ENCODE results near the gene DSTN. TPM values are rescaled to one million over a fixed set of nuclear protein-coding genes. Genes with fewer than 3 reads are reported as not detected.

The DSTN gene
- total RNA-seq, 1 donor from 2014 or later: 67.9 TPM

DNA sequence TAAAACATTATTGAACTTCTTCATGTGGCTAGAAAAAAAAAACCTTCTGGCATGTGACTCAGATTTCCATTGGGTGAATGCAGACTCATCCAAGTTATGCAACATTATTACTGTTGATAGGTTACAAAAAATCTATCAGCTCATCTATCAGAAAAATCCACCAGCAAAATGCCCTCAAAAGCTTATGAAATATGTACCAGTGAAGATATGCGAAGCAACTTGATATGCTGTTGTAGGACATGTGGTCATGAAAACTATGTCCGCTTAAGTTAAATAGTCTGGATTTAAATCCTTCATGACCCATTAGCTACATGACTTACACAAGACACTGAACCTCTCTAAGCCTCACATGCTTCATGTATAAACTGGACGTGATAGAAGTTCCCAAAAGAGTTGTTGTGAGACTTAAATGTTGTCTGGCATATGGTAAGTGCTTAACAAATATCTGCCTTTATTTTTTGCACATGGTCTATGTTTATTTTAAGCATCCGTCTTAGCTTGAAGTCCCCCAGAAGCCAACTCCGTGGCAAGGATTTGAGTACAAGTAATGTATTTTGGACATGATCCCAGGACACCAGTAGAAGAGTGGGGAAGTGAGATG, 26.2 kb upstream of the DSTN start:
- intact Hi-C loops (cut with micrococcal nuclease): no loop called here

DNA sequence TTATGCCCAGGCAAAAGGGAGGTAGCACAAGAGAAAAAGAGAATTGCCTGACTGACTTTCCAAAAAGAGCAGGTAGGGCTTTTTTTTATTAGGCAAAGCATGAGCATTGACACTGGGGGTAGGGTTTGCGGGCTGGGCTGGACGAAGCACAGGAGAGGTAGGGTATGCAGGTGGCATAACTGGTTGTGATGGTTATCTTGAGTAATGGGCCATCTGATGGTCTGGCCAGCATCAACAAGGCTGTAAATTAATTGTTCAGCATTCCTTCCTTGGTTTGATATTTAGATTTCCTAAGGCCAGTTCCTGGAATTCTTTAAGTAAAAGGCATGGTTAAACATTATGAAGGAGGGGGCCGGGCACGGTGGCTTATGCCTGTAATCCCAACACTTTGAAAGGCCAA, 24.7 kb upstream of the DSTN start:
- intact Hi-C loops (cut with micrococcal nuclease): no loop called here

DNA sequence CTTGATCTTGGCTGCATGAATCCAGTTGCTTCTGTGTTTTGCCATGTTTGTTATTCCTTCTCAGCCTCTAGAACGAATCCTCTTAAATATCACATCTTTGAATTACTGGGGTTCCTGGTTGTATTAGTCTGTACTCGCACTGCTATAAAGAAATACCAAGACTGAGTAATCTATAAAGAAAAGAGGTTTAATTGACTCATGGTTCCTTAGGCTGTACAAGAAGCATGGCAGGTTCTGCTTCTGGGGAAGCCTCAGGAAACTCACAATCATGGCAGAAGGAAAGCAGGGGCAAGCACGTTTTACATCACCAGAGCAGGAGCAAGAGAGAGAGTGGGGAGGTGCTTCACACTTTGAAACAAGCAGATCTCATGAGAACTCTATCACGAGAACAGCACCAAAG, 20.7 kb upstream of the DSTN start:
- intact Hi-C loops (cut with micrococcal nuclease): no loop called here

DNA sequence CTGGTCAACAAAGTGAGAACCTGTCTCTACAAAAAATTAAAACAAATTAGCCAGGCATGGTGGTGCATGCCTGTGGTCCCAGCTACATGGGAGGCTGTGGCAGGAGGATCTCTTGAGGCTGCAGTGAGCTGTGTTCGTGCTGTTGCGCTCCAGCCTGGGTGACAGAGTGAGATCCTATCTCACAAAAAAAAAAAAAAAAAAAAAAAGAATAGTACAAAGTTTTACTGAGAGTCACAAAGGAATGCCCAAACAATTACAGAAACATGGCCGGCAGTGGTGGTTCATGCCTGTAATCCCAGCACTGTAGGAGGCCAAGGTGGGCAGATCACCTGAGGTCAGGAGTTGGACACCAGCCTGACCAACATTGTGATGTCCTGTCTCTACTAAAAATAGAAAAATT, 14.8 kb upstream of the DSTN start:
- intact Hi-C loops (cut with micrococcal nuclease): no loop called here

DNA sequence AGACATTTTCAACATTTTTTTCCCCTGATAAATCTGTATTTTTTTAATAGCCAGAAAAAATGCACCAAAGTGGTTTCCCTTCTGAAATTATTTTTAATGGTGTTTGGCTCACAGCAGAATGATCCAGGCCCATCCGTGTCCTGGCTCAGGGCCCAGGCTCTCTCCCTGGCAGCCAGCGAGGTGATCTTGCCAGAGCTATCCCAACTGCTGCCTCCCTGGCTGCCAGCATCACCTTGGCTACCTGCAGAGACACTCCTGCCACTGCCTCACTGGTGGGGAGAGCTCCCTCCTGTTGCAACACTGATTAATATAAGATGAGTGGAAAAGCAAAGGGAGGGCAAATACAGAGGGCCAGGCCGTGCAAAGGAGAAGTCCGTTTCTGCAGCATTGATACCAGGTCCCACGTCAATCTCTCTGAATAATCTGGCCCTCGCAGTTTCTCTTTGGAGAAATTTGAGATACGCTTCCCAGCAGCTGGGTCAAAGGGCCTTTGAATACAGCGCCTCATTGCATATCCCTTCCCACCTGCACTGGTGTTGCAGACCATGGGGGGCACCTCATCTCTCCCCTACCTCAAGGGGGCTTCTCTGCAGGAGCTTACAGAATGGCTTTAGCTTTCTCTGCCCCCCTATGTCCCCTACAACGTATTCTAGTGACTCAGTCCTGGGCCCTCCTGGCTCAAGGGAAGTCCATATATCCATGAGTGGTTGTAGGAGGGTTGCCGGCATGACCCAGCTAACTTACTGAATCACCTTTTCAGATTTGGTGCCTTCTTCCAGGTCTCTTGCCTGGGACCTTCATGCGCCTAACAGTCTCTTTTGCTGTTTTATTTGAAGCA, 12.8 kb upstream of the DSTN start:
- intact Hi-C loops (cut with micrococcal nuclease): no loop called here

DNA sequence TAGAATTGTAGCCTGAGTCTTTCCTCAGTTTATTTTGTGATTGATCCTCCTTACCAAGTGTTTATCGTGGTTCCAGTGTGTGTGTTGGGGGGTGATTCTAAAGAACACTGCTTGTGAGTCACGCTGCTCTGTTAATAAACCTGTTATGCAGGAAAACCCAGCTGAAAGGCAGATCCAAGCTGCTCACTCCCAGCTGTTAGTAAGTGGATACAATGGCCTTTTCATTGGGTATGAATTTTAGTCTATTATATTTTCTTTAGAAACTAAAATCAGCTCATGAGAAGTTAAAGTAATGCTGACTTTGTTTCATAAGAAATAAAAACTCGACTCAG, 12.2 kb upstream of the DSTN start:
- intact Hi-C loops (cut with micrococcal nuclease): no loop called here

DNA sequence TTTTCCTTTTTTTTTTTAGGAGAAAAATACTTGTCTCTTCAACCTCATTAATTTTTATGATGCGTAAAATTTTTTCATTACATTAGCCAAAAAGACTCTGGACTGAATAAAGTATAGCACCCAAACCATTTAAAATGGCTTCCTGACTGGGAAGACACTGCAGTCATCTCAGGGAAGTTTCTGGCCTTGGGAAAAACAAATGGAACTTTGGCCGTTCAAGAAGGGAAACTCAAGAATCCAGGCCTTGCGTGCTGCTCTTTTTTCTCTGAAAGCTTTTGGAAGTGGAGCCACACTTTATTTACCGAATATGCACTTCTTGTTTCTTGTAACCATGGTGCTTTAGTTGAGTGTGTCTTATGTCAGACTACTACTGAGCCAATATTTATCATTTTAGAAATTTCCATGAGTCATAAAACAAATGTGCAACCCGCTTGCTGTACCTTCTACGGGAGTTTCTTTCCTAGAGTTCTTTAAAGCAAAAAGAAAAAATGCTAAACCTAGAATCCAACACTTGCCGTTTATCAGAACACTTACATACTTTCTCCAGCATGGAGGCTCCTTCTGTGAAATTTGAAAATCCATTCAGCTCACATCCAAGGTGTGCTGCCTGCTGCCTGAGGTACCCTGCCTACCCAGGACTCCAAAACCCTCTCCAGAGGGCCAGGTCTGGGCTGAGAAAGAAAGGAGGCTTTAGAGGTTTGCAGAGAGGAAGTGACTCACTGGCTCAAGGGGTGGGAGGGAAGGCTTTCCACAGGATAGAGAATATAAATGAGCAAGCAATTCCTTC, 11.5 kb upstream of the DSTN start:
- intact Hi-C loops (cut with micrococcal nuclease): no loop called here

DNA sequence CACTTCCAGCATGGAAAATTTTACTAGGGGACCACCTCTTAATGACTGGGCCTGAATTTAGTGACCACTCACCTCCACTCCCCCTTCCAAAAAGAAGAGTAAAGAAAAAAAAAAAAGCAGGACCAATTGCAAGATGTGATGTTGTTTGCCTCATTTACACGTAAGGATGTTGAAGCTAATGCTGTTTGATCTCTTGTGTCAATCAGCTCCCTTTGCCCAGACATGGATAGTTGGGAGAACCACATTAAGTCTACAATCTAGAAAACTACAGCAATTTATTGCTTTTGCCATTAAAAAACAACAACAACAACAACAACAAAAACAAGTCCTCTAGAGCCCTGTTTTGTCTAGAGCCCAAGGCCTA, 11.0 kb upstream of the DSTN start:
- intact Hi-C loops (cut with micrococcal nuclease): no loop called here

DNA sequence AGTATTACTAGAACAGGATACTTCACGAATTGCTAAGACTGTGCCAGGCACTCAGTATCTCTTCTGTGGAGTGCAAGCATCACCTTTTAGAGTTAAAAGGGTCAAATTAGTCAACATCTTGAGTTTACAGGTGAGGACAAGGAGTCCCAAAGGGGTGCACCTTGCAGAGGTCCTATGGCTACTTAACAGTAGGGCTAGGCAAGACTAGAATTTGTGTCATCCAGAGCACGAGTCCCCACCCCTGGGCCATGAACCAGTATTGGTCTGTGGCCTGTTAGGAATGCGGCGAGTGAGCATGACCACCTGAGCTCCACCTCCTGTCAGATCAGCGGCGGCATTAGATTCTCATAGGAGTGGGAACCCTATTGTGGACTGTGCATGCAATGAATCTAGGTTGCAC, 10.5 kb upstream of the DSTN start:
- intact Hi-C loops (cut with micrococcal nuclease): no loop called here

DNA sequence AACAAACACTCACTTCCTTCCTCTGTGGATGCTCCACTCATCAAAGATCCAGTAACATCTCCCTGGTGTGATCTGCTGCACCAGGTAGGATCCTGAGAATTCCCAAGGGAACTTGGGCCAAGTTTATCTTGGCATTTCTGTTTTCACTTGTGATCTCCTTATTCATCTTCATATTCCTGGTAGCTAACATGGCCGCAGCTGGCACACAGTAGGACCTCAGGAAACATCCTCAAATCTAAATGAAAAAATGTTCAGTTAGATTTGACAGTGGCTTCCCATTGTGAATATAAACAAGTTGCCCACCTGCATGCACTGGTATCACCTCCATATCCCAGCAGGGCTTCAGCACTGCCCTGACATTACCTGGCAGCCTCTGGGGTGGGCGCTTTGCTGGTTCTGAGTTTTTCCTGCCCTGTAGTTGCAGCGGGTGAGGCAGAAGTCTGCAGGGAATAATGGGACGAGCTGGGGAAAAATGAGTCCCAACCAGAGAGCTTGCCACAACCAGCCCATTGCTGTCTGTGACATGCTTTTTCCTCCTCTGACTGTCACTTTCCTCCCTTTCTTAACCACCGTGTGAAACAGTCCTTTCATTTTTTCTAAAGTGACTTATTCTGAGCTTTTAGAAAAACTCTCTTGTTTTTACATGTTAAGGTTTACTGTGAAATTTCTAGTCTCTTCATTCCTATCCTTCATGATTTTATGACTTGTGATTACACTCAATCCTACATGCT, 9.4 kb upstream of the DSTN start:
- intact Hi-C loops (cut with micrococcal nuclease): no loop called here

DNA sequence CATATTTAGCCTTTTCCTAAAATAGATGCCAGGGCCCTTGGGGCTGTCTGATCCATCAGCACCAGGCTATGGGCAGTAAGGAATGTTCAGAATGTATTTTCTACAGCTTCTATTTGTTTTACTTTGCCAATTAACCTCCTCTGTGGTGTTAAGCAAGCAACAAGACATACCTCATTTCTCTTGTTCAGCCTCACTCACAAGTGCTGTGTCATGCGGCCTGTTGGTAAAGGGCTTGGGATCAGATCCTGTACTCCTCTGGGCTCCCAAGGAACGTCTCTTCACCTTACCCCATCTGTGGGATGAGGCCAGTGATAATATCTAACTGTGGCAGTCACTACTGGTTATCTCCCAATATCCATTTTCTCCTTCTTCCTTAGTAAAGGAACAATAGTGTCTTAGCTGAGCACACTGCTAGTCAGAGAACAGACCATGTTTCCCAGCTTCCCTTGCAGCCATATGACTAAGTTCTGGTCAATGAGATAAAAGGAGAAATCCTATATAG, 7.0 kb upstream of the DSTN start:
- intact Hi-C loops (cut with micrococcal nuclease): no loop called here

DNA sequence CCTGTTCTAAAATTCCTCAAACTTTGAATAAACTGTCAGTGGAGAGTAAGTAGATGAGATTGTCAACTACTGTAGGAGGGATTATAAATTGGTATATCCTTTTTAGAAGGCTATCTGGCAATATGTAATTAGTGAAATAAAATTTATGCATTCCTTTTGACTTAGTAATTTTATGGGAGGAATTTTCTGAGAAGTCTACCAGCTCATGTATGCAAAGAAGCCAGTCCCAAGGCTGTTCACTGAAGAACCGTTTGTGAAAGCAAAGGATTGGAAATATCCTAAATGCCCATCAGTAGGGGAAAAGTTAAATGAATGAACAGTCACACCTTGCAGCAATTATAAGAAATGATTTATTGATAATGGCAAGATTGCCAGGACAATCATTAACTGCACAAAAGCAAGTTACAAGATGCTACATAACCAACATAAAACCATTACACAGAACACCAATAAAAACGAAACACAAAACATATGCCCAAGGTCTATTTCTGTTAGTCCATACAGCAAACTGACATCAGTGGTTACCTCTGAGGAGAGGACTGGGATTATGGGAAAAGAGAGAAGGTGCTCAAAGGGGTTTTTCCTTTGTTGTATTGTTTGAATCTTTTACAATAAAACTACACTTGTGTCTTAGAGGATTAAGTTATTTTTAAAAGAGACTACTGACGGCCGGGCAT, 4.6 kb upstream of the DSTN start:
- intact Hi-C loops (cut with micrococcal nuclease): no loop called here

DNA sequence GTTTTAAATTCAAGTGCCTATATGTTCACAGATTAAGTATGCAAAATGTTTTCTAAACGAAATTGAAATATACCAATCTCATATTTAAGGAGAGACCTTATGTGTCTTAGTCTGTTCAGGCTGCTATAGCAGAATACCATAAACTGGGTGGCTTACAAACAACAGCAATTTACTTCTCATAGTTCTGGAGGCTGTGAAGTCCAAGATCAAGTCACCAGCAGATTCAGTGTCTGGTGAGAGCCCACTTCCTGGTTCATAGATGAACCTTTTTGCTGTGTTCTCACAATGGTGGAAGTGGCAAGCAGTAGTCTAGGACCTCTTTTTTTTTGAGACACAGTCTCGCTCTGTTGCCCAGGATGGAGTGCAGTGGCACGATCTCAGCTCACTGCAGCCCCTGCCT, 3.5 kb upstream of the DSTN start:
- intact Hi-C loops (cut with micrococcal nuclease): no loop called here

DNA sequence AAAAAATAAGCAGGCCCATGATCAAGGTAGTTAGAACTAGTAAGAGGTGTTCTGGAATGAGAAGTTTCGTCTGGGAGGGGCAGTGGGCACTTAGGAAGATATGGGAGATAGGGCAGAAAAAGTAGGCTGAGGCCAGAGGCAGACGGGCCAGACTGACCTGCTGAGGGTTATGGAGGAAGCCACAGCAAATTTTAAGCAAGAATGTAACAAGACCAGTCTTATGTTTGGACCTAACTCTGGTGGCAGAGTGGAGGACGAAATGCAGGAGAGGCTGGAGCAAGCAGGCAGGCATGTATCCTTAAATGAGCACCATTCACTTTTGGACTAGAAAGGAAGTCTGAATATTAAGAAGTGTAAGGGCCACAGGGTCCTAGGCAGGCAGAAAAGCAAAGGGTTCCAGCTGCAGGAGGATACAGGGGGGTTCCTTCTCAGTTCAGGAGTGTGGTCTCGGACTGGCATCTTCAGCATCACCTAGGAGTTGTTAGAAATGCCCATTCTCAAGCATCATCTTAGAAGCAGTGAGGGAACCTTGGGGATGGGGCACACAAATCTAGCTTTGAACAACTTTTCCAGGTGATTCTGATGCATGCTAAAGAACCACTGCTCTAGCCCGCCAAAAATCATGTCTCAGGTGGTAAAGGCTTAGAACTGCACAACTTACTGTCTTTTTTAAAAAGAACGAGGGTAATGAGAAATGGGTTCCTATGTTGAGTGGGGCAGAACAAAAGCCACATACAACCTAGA, 1.7 kb upstream of the DSTN start:
- intact Hi-C loops (cut with micrococcal nuclease): no loop called here

DNA sequence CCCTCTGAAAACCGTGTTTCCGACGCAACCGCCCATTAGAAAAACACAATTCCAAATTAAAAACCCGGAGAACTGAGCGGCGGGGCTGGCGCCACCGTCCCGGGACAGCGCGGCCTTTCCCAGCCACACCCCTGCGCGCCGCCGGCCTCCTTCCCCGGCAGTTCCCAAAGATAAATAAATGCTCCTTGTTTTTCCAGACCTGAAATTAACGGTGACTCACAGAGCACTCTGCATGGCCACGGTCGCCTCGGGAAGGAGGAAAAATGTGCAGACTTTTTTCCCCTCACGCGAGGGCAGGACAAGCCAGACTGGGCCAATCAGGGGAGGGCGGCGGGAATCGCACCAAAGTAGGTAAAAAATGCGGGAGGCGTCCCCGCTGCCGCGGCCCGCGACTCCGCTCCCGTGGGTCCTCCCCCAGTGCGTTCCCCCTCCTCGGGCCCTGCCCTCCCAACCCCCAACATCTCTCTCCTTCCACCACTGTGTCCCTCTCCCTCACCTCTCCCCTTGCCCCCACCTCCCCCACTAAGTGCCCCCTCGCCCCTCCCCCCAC, 828 bp upstream of the DSTN start:
- intact Hi-C loops (cut with micrococcal nuclease): loop anchor here (1.0 kb wide), 2 partner anchors 113 to 400 kb away; partner anchors contain the start of genes MGME1 and RRBP1

DNA sequence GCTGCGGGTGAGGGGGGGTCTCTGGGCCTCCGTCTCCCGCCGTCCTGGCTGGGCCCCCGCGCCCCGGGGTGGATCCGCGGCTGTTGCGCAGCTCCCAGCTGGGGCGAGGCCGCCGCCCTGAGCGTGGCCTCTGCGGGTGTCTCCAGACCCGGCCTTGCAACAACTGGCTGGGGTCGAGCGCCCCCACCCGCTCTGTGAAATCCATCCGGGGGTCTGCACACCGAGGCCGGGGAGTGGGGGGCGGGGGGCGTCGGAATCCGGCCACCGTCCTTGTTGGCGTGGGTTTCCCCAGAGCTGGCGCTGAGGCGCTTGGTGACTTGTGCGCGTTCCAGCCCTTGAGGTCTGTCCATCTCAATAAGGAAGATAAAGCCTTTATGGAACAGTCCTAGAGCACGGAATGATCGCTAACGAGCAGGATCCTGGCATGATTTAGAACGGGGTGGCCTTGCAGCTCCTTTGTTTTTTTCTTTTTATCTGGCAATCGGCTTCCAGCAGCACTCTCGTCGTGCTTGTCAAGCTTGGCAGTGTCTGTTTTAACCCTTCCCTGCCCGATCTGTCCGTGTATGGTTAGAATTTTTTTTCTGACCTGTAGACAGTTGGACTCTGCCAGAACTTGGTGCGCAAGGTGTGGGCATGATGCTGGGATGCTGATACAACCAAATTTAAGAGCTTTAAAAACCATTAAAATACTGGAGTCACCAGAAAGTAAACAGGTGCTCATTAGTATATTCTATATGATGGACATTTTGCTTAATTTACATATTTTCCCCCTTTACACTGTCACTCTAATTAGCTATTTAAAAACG, 675 bp downstream of the DSTN start:
- intact Hi-C loops (cut with micrococcal nuclease): loop anchor here (1.0 to 2.0 kb wide), 5 partner anchors 33 to 718 kb away; partner anchors contain the start of gene ZNF133

DNA sequence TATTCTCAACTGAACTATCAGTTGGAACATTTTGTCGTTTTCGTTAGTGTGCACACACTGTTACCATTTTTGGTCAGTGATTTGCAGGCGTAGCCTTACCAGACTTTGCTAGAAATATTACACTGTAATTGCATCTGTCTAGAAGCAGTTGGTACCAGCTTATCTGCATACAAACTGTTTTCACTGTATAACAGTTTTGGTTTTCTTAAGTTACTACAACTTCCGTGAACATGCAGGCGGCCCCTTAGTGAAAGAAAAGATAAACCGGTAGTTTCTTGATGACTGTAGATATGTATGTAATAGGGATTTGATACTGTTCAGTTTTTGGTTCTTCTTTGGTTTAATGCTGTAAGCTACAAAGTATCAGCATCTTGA, 1.3 kb downstream of the DSTN start:
- intact Hi-C loops (cut with micrococcal nuclease): loop anchor here (2.0 kb wide), 1 partner anchor 568 kb away; no protein-coding TSS in a partner anchor

DNA sequence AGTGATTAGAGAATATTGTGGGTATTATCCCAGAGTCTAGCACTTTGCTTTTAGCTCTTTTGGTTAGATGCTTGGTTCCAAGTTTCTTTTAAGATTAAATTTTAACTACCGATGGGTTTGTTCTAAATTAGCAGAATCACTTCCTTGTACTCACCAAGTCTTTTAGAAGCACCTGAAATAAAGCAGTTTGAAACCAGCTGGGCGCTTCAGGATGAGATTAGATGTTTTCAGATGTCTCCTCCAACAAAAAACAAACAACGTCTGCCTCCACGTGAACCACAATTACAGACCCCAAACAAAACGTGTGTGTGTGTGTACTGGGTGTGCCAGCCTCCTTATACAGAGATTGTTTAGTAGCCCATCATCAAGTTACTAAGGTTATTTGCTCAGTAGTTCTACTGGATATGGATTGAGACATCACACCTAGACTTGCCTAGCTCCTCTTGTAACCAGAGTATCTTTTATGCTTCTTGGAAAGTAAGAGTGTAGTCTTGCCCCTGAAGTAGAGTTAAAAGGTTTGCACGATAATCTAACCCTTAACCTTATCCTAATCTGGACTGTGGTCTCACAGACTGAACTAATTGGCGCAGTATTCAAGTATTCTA, 2.3 kb downstream of the DSTN start:
- intact Hi-C loops (cut with micrococcal nuclease): no loop called here

DNA sequence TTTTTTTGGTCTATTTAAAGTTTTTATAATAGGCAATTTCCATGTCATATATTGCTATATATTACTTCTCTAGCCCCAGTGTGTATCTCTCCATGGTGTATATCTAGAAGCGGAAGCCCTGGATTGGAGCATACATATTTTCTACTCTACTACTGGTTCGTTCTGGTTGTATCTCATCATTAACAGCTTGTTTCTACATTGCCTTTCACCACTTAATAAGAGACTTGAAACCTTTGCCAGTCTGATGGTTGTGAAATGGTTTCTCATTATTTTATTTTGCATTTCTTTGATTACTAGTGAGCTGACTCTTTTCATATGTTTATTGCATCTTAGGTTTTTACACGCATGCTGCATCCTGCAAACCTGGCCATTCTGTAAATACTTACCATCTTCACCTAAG, 3.6 kb downstream of the DSTN start:
- intact Hi-C loops (cut with micrococcal nuclease): no loop called here
